Measurements from ENCODE around the gene LAS1L.
"Not testable (repeated sequence)": the region's sequence is repeated elsewhere in the genome, so short reads cannot be mapped to it uniquely, and the experiment has no call there.

LAS1L gene

DNA sequence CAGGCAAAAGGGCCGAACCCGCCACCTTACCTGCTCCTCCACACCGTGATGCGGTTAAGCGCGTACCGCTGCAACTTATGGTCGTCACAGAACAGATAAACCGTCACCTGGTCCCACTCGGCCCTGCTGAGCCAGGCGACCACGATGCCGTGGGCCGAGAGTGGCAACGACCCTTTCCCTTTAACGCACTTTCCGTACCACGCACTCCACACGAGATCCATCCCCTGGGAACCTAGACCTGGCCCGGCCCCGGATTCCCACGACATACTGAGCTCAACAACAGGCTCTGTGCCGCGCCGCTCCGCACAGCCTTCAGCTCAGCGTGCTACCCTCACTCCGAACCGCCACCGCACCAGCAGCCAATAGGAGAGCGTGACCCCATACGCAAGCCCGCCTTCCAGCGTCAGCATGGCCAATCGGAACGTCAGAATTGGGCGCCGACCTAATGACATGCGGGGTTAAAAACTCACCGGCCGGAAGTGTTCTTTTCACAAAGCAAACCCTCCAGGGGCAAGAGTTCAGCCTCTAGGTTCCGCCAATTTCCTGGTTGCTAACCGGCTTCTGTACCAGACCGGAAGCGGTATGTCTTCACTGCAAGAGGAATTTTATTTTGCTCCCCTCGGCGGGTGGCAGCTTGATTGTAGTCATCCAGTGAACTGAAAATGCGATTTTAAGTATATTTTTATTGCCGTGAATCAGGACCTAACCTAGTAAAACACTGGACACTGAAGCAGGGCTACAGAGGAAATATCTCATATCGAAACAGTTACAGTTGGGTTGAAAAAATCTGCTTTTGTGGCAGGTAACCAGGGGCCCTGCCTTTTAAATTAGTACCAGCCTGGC, at the start of gene LAS1L:
TSS of gene LAS1L (minus strand) at position 338 of the 843 bp plus-strand sequence. CDS start at position 266, 72 bp downstream.
- DNase-seq: peak; percentile 94

DNA sequence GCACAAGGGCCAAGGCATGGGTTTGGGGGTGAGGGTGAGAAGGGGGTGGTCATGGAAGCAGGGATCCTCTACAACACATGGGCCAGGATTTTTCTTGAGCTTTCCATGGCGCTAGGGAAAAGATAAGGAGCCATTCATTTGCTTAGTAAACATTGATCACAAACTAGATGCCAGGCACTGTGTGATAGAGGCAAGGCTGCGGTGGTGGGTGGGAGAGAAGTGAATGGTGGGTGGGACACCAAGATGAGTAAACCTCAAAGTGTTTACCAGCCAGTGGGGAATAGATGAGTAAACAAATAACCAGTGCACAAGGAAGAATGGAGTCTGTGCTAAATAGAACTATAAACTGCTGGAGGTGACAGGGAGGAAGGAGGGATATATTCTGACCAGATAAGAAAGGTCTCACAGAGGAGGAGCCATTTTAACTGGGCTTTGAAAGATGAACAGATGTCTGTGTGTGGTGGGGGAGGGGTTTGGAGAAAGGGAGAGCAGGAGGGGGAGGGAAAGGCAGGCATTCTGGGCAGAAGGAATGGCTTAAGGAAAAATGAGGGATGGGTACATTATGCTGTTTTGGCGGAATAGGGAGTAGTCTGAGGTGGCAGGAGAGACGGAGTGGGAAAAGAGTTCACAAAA, 48.0 kb upstream of the LAS1L start:
- DNase-seq: peak; percentile 8

DNA sequence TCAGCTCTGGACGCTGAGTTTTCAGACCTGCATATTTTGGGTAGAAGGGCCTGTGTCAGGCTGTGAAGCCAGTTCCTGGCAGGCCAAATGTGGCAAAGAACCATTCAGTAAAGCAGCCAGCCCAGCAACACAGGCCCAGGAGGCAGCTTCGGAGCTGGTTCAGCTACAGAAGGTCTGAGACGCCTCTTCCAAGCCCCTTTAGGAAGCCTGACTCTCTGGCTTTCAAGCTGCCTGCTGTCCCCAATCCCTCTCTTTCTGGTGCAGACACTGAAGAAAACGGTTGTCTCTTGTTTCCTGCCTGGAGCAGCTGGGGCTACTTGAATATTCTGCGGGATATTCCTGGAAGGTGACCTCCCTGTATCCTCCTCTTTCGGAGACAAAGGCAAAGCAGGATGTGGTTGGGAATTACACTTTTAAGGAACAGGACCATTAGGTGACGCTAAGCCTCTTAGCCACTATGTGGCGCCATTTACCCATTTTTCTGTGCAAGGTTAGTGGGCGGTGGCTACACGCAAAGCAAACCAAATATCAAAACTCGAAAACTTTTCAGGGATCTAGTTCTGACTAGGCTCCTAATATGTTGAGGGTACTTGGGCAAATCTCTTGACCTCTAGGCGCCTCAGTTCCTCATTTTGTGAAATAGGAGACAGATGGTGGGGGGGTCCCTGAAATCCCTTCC, 47.2 kb upstream of the LAS1L start:
- peak; percentile 75 for DNase-seq

DNA sequence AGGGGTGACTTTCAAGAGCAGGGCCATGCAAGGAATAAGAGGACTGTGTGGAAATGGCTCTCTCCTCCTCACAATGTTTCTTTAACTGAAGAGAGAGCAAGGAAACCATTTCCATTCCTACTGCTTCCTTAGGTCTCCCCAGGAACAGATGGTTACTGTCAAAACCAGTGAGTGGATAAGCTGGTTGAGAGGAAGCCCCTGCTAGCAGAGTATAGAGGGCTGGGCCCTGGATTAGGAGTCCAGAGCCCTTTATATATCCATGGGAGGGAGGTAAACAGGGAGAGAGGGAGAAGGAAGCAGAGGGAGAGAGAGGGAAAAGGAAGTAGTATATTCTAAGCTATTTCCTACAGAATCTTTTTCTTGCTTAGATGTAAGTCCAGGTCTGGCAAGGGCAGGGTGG, 43.8 kb upstream of the LAS1L start:
- no peak for DNase-seq

DNA sequence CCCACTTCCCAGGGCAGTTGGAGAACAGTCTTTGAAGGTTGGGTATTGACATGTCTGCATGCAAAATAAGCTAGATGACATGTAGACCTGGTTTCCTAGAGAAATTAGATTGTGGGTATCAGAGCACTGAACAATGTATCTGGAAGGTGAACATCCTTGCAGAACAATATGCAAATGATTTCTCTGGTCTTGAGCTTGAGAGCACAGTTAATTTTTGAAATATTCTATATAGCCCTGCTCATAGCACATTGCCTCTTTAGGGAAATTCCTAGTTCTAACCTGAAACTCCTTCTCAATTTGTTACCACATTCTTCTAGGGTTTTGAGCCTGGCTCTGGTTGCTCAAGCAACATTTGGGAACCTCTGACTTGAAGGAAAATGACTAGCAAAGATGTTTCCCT, 41.6 kb upstream of the LAS1L start:
- no peak for DNase-seq

DNA sequence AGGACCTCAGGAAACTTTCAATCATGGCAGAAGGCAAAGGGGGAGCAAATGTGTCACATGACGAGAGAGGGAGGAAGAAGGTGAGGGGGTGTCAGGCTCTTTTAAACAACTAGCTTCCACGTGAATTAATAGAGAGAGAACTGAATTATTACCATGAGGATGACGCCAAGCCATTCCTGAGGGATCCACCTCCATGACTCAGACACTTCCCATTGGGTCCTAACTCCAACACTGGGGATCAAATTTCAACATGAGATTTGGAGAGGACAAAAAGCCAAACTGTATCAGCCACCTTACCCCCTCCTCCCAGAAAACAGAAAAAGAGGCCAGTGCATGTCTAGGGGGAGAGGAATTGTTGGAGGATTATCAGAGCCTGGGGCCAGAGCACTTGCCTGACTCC, 40.4 kb upstream of the LAS1L start:
- DNase-seq: no peak

DNA sequence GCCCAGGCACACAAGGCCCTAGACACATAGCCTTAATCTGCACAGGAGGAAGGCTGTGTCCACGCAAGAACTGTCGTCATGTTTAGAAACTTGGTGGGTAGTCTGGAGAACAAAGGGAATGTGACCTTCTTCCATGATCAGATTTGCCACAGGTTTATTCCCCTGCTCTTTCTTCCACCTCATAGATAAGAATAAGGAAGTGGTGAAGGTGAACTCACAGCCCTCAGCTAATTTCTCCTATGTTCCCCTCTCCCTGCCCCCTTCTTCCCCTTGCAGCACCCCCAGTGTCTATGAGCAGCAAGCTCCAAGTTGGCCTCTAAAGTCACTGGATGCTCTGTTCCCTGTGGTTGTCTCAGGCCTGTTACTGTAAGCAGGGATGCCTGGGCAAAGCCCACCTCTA, 39.8 kb upstream of the LAS1L start:
- DNase-seq: no peak

DNA sequence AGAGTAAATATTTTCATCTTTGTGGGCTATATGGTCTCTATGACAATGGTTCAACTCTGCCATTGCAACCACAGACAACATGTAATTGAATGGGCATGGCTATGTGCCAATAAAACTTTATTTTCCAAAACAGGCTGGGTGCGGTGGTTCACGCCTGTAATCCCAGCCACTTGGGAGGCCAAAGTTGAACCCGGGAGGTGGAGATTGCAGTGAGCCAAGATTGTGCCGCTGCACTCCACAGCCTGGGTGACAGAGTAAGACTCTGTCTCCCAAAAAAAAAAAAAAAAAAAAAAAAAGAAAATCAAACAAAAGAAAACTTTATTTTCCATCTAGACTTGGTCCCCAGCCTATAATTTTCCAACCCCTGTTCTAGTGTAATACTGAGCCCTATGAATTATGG, 38.4 kb upstream of the LAS1L start:
- no peak for DNase-seq

DNA sequence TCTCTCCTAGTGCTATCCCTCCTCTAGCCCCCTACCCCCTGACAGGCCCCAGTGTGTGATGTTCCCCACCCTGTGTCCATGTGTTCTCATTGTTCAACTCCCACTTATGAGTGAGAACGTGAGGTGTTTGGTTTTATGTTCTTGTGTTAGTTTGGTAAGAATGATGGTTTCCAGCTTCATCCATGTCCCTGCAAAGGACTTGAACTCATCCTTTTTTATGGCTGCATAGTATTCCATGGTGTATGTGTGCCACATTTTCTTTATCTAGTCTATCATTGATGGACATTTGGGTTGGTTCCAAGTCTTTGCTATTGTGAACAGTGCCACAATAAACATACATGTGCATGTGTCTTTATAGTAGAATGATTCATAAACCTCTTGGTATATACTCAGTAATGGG, 28.3 kb upstream of the LAS1L start:
- not testable (repeated sequence) for DNase-seq

DNA sequence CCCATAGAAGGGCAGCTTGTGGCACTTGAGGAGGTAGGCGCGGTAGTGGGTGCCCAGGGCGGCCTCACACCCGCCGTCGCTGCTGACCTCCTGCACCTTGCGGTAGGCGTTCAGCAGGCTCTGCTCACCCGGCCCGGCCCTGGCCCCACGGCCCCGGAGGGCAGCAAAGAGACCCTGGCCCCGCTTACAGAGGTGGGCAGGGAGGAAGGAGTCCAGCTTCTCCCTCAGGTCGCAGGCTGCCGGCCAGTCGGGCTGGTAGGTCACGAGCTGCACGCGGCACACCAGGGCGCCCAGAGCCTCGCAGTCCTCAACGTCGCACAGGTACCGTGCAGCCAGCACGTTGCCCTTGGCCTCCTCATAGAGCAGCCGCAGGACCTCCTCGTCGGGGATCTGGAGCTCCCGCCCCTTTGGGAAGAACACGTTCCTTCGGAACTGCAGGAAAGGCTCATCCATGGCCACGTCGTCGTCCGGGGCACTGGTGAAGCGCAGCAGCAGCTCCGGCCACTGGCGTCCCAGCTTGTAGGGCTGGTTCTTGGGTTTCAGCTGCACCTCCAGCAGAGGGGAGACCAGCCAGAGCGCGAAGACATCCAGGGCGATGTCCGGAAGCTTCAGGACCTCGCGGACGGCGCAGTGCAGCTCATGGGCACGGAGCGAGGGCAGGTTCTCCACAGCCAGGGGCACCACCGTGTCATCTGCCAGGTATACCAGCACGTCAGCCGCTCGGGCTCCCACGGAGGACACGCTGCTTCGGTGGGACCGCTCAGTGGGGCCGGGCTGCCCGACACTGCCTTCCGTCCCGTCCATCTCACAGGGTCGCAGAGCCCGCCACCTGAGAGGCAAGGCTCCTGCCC, 17.1 kb upstream of the LAS1L start:
- DNase-seq: no peak

DNA sequence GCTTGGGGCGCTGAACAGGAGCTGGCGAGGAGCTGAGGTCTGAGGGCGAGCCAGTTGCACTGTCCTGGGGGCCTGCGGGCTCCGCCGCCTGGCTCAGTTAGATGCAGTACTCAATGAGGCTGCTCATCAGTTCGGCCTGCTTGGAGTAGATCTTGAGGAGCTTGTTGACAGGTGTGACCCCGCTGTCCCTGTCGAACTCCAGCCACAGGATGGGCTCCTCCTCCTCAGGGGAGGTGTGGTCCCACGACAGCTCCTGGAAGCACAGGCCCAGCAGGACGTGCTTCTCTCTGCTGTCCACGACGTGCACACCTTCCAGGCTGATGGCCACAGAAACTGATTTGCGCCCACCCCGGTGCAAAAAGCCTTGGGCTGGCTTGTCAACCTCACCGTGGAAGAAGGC, 16.5 kb upstream of the LAS1L start:
- DNase-seq: no peak

DNA sequence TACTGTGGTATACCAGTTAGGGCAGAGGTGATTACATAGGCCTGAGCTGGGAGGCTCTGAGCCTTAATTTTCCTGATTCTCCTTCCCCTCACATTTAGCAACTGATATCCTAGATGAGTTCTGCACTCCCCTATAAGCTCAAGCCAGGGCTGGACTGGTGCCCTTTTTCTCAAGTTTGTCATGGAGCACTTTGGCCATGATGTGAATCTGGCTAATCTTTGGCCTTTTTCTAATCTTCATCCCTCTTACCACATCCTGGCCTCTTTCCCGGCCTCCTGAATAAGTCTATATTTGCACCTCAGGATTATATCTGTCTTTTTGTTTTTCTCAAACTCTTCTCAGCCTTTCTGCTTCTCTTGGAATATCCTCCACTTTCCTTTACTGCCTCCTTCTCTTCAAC, 10.9 kb upstream of the LAS1L start:
- no peak for DNase-seq

DNA sequence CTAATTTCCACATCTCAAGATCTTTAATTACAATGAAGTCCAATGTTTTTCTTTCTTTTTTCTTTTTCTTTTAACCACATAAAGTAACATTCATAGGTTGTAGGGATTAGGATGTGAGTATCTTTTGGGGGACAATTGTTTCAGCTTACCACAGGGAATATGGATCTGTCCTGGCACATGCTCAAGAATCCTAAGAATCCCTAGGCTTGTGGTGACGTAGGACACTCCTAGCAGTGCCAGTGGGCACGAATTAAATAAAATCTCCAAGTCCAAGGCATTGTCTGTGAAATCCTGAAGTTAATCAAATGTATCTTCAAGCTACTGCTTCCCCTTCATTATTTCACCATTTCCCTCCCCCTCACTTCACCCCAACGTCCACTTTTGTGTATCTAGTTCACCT, 2.6 kb upstream of the LAS1L start:
- DNase-seq: no peak

DNA sequence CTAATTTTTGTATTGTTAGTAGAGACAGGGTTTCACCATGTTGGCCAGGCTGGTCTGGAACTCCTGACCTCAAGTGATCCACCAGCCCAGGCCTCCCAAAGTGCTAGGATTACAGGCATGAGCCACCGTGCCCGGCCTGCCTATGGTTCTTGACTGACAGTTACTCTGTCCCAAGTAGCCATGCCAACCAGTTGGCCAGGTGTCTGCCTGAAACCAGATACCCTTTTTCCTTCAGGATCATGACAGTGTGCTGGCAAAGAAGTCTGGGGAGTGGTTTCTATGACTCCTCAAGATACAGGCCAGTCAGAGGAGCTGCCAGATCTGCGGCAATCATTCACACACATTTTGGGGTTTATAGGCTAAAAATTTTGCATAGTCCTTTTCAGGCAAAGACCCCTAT, 1.7 kb upstream of the LAS1L start:
- DNase-seq: no peak

DNA sequence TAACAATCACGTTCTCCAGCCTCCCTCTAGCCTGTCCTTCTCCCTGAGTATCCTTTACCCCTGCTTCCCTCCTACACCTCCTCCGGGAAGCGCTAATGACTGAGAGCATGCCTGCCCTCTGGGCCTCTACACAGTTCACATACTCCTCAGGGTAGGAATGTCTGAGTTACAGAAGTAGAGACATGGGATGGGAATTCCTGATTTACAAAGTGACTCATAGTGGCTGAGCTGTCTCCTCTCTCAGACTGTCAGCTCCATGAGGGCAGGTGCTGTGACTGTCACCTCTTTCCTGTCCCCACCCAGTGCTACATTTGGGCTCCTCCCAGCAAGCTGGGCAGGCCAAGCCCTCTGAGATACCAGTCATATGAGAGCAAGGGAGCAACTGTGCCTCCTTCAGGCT, 2.6 kb downstream of the LAS1L start:
- DNase-seq: no peak

DNA sequence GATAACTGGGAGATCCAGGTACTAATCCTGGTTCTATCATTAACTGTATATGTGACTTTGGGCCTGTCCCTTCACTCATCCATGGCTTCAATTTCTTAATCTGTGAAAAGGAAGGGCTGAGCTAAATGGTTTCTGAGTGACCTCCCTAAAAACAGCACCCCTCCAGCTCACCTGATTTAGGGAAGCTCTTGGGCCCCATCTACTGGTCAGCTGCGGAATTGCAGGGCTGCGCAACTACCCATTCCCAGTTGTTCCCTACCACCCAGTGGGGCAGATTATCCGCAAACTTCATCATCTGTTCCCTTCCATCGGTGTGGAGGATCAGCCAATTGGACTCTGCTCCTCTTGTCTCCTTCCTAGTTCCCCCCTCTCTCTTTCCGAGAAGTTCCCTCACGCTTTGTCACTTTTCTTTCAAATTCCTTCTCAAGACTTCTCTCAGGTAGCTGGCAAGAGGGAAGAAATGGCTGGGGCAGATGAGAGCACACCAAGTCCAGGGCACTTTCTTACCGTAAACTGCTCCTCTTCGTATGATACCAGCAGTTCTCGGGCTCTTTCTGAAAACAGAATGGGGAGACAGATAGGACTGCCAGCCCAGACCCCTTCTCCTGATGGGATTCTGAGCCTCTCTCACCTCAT, 5.8 kb downstream of the LAS1L start:
- peak; percentile 57 for DNase-seq

DNA sequence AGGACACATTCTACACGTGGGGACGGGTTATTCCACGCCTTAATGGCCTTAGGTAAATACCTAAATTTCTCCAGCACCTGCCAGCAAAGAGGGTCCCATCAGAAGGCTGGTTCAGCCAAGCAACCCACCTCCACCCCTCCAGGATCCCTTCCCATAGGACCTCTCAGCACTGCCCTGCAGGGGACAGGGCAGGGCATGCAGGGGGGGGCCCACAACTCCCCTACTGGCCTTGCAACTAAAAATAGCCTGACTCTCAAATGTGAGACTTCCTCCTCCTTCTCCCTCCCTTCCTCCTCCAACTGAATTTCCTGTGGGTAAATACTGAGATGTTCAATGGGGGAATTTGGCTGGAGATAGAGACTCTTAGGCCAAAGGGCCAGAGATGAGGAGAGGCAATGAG, 6.3 kb downstream of the LAS1L start:
- no peak for DNase-seq

DNA sequence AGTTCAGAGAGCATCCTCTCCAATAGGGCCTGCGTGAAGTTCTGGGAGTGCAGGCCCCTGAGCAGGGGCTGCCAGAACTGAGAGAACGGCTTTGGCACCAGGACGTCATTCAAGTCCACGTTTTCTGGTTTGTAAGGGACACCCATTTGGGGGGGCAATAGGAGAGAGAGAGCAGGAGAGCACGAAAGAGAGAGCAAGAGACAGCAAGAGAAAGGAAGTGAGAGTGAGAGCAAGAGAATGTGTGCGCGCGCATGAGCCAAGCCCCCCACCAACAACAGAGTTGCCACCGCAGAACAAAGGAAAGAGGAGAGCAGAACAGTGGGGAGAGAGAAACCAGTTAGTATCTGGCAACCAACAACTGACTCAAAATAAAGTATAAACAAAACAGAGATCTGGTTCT, 10.4 kb downstream of the LAS1L start:
- no peak for DNase-seq

DNA sequence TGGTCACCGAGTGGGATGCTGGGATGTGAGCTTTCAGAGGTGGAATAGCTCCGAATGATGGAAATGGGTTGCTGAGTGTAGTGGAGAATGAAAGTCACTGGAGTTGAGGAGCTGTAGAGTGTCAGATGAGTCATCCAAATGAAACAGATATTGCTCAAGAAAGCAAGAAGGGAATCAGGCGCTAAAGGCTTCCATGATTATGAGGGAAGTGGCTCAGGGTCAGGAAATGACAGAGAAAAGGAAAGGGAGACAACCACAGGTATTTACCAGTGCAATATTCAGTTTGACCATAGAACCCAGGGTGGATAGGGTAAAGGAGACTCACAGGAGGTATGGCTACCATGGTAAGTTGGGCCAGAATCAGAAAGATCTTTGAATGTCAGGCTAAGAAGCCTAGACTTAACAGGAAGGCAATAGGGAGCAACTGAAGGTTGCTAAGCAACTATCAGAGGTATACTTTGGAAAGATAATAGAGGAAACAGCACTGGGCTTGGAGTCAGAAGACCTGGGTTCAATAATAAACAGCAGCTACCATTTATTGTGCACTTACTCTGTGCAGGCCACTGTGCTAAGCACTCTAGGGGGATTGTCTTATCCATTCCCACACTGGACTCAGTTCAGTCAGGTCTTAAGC, 11.7 kb downstream of the LAS1L start:
- DNase-seq: no peak

DNA sequence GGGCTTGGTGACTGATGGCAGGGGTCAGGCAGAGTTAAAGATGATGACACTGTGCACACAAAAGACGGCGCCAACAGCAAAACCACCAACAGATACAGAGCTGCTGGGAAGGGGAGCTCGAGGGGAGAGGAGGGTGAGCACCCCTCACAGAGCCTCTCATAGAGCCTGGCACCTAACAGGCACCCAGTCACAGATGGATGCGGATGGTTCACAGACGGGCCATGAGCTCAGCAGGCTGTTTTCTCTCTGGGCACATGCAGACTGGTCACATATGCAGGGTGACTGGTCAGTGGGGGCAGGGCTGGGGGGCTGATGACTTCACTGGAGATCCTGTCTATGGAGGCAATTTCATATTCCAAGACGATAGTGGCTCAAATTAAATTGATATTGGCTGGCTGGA, 15.1 kb downstream of the LAS1L start:
- not testable (repeated sequence) for DNase-seq

DNA sequence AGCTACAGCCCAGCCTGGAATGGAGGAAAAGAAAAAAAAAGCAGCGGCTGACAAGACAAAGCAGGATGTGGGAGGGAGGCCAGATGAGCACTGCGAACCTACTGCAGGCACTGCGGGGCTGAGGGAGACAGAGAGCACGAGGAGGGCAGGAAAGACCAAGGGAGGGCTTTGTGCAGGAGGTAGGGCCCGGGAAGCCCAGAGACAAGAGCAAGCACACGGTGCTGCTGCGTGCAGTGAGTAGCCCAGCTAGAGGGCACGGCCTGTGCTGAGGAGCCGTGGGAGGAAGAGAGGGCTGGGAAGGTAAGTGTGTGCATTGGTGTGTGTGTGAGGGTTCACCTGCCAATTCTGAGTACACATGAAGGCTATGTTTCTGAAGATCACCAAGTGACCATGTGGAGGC, 15.6 kb downstream of the LAS1L start:
- not testable (repeated sequence) for DNase-seq

DNA sequence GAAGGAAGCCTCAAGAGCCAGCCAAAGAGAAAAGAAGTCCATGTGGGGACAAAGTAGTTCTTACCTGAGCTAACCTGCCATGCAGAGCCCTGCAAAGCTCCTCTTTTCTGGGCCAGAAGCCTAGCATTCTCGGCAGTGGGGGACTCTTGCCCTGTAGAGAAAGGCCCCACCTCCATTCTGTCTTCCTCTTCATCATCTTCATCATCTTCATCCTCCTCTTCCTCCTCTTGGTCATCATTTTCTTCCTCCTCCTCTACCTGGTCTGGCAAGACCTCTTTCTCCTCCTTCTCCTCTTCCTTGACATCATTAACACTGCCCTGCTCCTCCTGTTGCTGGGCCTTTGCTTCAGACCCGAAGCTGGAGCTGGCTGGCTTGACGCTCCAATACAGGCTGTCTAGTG, 16.7 kb downstream of the LAS1L start:
- no peak for DNase-seq
